Effector memory CD4-positive, alpha-beta T cell (primary cell): ENCODE measurements around the gene PTCHD1.

ENCODE experiments used
- DNase-seq, 3 donors: peaks; one replicate each; pipeline ENCODE4 v3.0.0-alpha.2; 2020
- H3K27ac ChIP-seq: 2 replicates; pipeline ENCODE4 v1.7.0; 2013; ENCODE audit warnings: mild to moderate bottlenecking, low read length, moderate library complexity; ENCODE audit not compliant: insufficient read depth, poor library complexity, severe bottlenecking
- H3K27me3 ChIP-seq: replicated peaks from 2 replicates; pipeline ENCODE4 v1.7.0; 2013; ENCODE audit warnings: mild to moderate bottlenecking, low read length; ENCODE audit not compliant: insufficient read depth, control insufficient read depth, poor library complexity, severe bottlenecking
- H3K36me3 ChIP-seq: 2 replicates; pipeline ENCODE4 v1.7.0; 2013; ENCODE audit warnings: mild to moderate bottlenecking, low read length, moderate library complexity; ENCODE audit not compliant: control insufficient read depth, insufficient read depth
- H3K4me1 ChIP-seq: 2 replicates; pipeline ENCODE4 v1.7.0; 2013; ENCODE audit warnings: low read length, mild to moderate bottlenecking; ENCODE audit not compliant: control insufficient read depth, insufficient read depth, poor library complexity, severe bottlenecking
- H3K4me3 ChIP-seq: 2 replicates; pipeline ENCODE4 v1.7.0; 2013; ENCODE audit warnings: low read length, low read depth, mild to moderate bottlenecking; ENCODE audit not compliant: insufficient read depth, poor library complexity, severe bottlenecking
- H3K9me3 ChIP-seq: 2 replicates; pipeline ENCODE4 v1.7.0; 2013; ENCODE audit warnings: mild to moderate bottlenecking, low read length, moderate library complexity; ENCODE audit not compliant: control insufficient read depth

The PTCHD1 gene

DNA sequence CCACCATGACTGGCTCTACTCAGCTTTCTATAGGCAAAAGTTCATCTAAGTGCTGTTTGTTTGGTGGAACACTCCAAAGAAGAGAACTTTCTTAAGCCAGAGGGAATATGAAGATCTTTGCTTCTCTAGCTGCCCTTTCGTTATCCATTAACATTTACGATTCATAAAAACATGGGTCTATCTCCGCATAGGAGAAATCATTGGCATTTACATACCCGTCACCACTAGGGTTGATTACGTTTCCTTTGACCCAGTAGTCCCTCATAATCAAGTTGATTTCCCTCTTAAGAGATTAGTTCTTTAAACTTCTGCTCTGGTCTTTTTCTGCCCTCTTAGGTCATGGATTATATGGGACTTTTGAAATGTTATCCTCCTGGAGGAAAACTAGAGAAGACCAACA is 57.5 kb downstream of the PTCHD1 start:
- Histone ChIP-seq H3K4me1 (no peaks in the 10 kb centered on the region), H3K27me3 (no peaks in the 10 kb centered on the region), H3K9me3 (no peaks in the 10 kb centered on the region), H3K27ac (no peak overlapping the region), H3K36me3 (no peaks in the 10 kb centered on the region), H3K4me3 (no peak overlapping the region)
- DNase-seq: no peak

- Histone ChIP-seq H3K36me3 (no peaks in the 10 kb centered on the region), H3K27me3 (no peaks in the 10 kb centered on the region), H3K27ac (no peak overlapping the region), H3K4me1 (no peaks in the 10 kb centered on the region), H3K4me3 (no peak overlapping the region), H3K9me3 (no peaks in the 10 kb centered on the region)
- no peak for DNase-seq
Measured at GRCh38 chrX:23394421-23394820, 59.8 kb downstream of the PTCHD1 start.

- H3K36me3 ChIP-seq: no peaks in the 10 kb centered on the region
- H3K4me3 ChIP-seq: no peak overlapping the region
- H3K27ac ChIP-seq: no peak overlapping the region
- no peaks in the 10 kb centered on the region for H3K4me1 ChIP-seq
- H3K9me3 ChIP-seq: no peaks in the 10 kb centered on the region
- no peaks in the 10 kb centered on the region for H3K27me3 ChIP-seq
- DNase-seq: no peak
Measured at GRCh38 chrX:23396263-23396662, 61.6 kb downstream of the PTCHD1 start.

DNA sequence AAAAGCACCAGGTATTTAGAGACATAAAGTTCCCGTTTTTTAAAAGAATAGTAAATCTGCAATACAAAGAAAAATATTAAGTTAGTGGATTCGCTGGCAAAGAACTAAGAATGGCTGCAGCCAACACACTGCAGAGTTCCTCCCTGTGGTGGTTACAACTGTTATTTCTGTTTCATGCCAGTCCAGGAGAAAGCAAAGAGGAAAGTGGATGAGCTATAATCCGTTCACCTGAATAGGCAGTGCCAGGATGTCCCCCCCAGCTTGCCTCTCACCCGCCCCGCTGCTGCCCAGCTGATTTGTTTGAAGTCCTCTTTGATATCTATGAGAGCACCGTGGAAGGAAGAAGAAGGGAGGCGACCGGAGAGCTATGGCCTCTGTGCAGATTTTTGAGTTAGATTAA is 63.9 kb downstream of the PTCHD1 start:
- Histone ChIP-seq H3K27ac (no peak overlapping the region), H3K9me3 (no peaks in the 10 kb centered on the region), H3K4me1 (no peaks in the 10 kb centered on the region), H3K4me3 (no peak overlapping the region), H3K27me3 (no peaks in the 10 kb centered on the region), H3K36me3 (no peaks in the 10 kb centered on the region)
- no peak for DNase-seq

DNA sequence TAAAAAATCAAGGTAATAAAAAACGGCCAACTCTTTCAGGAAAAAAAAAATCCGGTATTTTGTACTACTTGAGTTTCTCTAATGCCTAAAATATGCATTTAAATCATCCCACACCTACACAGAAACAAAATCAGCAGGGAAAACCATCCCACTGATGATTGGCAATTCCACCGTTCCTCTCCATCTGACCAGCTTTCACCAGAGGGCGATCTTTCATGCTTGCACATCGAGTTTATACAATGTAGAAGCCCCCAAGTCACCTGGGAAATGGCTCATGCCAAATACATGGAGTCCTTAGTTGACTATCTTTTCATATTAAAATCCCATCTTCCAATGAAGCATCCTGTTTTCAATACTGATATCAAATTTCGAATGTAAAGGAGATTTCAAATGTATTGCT is 69.2 kb downstream of the PTCHD1 start:
- Histone ChIP-seq H3K27ac (no peak overlapping the region), H3K4me3 (no peak overlapping the region)

DNA sequence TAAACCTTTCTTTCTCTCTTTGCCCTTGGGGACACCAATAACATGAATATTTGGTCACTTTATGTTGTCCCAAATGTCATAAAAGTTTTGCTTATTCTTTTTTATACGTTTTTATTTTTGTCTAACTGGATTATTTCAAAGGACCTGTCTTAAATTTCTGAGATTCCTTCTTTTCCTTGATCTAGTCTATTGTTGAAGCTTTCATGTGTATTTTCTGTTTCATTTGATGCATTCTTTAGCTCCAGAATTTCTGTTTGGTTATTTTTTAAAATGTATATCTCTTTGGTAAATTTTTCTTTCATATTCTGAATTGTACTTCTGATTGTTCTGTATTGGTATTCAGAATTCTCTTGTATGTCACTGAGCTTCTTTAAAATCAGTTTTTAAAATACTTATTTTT is 88.3 kb downstream of the PTCHD1 start:
- no peak for DNase-seq
- no peak overlapping the region for H3K4me3 ChIP-seq
- no peaks in the 10 kb centered on the region for H3K27me3 ChIP-seq
- no peaks in the 10 kb centered on the region for H3K36me3 ChIP-seq
- H3K4me1 ChIP-seq: no peaks in the 10 kb centered on the region
- H3K27ac ChIP-seq: no peak overlapping the region
- no peaks in the 10 kb centered on the region for H3K9me3 ChIP-seq

More for the DNA sequence above, 69.2 kb downstream of the PTCHD1 start:
- Histone ChIP-seq H3K4me1 (no peaks in the 10 kb centered on the region), H3K9me3 (no peaks in the 10 kb centered on the region), H3K27me3 (no peaks in the 10 kb centered on the region), H3K36me3 (no peaks in the 10 kb centered on the region)
- no peak for DNase-seq

GRCh38 chrX:23434356-23434884 is 99.8 kb downstream of the PTCHD1 start:
- DNase-seq: no peak
- no peaks in the 10 kb centered on the region for H3K4me1 ChIP-seq
- no peak overlapping the region for H3K4me3 ChIP-seq
- no peaks in the 10 kb centered on the region for H3K9me3 ChIP-seq
- H3K27me3 ChIP-seq: no peaks in the 10 kb centered on the region
- H3K27ac ChIP-seq: no peak overlapping the region
- H3K36me3 ChIP-seq: no peaks in the 10 kb centered on the region

GRCh38 chrX:23435108-23435507 is 100.5 kb downstream of the PTCHD1 start:
- no peak for DNase-seq
- H3K4me1 ChIP-seq: no peaks in the 10 kb centered on the region
- H3K27me3 ChIP-seq: no peaks in the 10 kb centered on the region
- H3K4me3 ChIP-seq: no peak overlapping the region
- no peak overlapping the region for H3K27ac ChIP-seq
- H3K9me3 ChIP-seq: no peaks in the 10 kb centered on the region
- H3K36me3 ChIP-seq: no peaks in the 10 kb centered on the region

DNA sequence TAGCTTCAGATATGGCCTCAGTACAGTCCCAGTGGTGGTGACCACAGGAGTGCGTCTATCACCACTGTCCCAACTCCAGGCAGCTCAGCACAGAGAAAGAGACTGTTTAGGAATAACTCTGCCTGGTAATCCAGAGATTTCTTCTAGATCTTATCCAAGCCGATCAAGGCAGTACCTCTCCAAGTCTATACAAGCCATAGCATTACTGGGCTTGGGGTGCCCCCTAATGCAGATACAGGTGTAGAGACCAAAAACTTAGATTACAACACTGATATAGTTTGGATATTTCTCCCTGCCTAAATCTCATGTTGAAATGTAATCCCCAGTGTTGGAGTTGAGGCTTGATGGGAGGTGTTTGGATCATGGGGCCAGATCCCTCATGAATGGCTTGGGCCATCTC is 100.9 kb downstream of the PTCHD1 start:
- Histone ChIP-seq H3K4me1 (no peaks in the 10 kb centered on the region), H3K4me3 (no peak overlapping the region), H3K27ac (no peak overlapping the region), H3K9me3 (no peaks in the 10 kb centered on the region), H3K27me3 (no peaks in the 10 kb centered on the region), H3K36me3 (no peaks in the 10 kb centered on the region)
- DNase-seq: no peak

GRCh38 chrX:23436875-23437274 is 102.2 kb downstream of the PTCHD1 start:
- Histone ChIP-seq H3K4me1 (no peaks in the 10 kb centered on the region), H3K9me3 (no peaks in the 10 kb centered on the region), H3K36me3 (no peaks in the 10 kb centered on the region), H3K27me3 (no peaks in the 10 kb centered on the region), H3K27ac (no peak overlapping the region), H3K4me3 (no peak overlapping the region)
- DNase-seq: no peak

- Histone ChIP-seq H3K4me1 (no peaks in the 10 kb centered on the region), H3K27ac (no peak overlapping the region), H3K27me3 (no peaks in the 10 kb centered on the region), H3K4me3 (no peak overlapping the region), H3K9me3 (no peaks in the 10 kb centered on the region), H3K36me3 (no peaks in the 10 kb centered on the region)
- no peak for DNase-seq
Measured at GRCh38 chrX:23451266-23451665, 116.6 kb downstream of the PTCHD1 start.
